Fibroblast of peridontal ligament (primary cell): ENCODE measurements around the gene UNC13D.
"Not testable (repeated sequence)": the region's sequence is repeated elsewhere in the genome, so short reads cannot be mapped to it uniquely, and the experiment has no call there.

Experiments used
- DNase-seq: peaks from one replicate; pipeline ENCODE4 v3.0.0-alpha.2; 2010; ENCODE audit errors: extremely low read depth

UNC13D gene

DNA sequence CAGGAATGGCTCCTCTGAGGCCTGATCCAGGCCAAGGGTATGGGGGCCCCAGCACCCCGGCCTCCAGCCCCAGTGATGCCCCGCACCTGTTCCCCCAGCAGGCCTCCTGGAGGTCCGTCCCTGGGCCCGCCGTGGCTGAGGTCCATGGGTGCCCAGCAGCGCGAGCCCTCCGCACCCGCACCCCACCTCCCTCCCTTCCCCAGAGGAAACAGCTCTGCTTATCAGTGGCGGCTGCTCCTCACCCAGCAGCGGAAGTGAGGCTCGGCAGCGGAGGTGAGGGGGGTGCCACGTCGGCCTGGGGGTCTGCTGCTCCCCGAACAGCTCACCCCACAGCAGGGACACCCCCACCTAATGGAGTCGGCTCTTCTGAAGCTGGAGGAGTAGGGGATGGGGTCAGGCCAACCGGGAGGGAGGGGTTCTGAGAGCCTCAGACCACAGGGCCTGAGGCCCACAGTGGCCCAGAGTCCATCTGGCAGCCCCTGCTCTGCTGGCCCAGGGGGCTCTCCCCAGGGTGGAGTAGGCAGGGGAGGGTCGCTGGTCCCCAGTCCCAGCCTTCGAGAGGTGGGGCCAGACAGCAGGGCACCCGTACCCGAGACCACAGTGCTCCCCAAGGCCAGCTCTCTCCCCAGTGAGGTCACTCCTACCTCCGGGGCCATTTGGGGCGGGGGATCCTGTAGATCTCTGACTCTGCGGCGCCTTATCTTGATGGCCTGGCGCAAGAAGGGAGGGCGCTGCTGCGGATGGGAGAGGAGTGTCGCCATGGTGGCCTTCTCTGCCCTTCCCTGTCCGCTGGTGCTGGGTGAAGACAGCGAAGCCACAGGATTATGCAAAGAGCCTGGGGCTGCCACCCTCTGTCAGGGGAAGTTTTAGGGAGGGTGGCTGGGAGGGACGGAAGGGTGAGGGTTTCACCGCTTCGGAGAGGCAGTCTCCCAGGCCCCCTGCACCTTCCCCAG, at the start of gene UNC13D:
UNC13D (minus strand) TSS at position 828 of the 953 bp plus-strand sequence; CDS start at position 761, 67 bp downstream.
- no peak for DNase-seq

DNA sequence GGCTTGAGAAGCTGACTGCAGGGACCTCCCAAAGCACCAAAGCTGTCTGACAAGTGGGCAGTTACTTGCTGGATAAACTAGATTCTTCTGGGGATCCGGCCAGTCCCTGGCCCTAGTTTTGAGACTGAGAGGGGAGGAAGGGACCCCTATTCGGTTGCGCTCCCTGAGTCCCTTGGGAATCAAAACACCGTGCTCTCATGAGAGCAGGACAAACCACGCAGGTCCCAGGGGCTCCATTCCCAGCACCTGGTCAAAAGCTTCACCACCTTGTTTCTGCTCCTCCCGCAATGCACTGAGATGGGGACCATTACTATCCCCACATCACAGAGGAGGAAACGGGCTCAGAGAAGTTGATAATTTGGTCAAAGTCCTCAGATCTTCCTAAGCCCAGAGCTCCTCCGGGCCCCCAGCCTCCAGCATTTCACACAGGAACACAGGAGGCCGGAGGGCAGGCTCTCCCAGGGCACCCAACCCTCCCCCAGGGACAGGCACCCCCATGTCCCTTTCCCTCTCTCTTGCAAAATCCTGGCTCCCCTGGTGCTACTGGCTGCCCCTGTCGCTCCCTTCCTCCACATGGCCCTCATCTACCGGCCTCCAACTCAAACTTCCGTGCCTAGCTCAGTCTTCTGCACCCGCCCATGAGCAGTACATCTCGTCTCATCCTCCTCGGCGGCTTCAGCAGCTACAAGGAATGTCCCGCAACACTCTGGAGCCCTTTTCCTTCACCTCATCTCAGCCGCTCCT, 49.3 kb upstream of the UNC13D start:
- DNase-seq = no peak

DNA sequence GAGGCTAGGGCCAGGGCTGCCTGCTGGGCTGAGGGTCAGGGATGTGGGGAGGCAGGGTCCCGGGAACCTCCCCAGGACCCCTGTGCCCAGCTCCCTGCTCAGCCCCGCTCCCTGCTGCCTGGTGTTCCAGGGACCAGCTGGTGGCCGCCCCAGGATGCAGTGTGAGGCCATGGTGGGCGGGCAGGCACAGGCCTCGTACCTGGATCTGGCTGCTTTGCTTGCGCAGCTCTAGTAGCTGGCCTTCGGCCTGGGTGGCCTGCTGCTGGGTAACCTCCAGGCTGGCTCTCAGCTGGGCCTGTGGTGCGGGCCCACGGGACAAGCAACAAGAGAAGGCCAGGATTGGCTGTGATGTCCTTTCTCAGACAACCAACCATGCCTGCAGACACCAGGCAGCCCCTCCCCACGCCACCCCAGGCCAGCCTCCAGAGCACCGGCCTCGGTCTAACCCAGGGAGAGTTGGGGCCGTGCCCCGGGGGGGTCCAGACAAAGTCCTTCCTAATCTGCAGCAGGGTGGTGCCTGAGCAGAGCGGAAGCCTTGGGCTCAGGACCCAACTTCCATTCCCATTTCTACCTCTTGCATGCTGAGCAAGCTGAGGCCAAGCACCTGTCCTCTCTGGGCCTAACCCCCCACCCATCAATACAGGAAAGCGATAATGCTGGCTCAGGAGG, 48.5 kb upstream of the UNC13D start:
- no peak for DNase-seq

DNA sequence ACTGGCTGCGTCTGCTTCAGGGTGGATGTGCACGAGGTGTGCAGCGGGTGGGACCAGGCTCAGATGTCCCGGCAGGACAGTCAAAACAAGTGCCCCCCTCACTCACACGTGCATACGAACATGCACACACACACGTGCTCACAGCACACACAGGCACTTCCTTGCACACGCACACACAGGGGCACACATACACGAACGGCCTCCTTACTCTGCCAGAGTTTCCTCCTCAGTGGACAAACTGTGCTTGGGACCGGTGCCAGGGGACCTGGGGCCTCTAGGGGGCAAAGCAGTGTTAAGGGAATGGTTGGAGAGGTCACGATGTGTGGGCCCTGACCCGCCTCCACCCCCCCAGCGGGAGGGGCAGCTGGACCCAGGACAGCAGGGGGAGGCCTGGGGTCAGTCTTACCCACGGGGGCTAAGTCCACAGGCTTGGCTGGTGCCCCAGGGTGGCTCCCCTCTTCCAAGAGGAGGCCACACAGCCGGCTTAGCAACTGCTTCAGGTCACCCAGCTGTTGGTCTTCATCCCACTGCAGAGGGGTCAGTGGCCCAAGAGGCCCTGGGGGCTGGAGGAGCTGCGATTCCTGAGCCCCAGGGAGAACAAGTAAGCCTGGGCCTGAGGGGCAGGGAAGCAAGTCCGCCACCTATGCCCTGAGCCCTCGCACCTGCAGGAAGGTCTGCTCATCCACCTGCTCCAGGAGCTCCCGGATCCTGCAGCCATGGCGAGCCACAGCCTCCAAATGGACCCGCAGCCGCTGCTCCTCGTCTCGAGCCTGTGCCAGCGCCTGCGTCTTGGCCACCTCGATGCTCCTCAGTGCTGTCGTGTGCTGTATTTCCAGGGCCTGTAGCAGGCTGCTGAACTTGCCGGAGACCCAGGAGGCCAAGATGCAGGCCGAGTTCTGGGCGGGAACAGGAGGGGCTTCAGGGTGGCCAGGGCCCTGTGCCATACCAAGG, 47.7 kb upstream of the UNC13D start:
- no peak for DNase-seq

DNA sequence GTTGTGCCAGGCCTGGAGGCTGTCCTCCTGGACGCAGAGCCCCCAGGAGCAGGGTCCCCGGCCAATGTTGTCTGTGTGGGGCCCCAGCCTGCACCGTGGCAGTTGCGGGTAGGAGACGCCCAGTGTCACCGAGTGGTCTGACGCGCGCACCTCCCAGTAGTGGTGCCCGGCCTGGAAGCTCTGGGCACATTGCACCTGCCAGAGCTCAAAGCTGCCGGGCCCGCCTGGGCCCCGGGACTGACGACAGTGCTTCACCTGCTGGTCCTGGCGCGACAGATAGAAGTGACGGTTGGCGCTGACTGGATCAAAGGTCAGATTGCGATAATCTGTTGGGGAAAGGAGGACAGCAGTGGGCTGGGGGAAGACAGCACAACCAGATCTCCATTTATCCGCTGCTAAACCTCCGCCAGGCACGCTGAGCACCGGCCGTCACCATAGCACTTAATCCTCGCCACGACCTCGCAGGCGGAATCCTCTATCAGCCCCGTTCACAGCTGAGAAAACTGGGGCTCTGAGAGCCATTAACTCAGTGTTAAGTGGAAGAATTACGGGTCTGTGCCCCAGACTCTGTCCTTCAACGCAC, 46.9 kb upstream of the UNC13D start:
- no peak for DNase-seq

DNA sequence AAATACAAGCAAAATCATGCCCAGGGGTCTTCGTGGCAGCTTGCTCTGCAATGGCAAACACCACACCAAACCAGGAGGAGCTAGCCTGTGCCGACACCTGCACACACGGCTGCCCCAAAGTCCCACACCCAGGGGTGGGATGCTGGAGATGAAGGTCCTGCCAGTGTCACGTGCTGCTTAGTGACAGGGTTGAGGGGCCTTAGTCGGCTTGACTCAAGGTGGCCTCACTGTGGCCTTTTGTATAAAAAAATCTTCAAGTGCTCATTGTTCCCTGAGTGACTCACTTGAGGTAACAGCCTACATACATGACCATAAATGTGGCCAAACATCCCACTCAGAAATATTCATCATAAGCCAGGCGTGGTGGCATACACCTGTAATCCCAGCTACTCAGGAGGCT, 45.2 kb upstream of the UNC13D start:
- no peak for DNase-seq

GRCh38 chr17:75888484-75888883, 44.3 kb upstream of the UNC13D start:
- DNase-seq = no peak

GRCh38 chr17:75885860-75886259, 41.7 kb upstream of the UNC13D start:
- DNase-seq = not testable (repeated sequence)

- DNase-seq = no peak
Measured at GRCh38 chr17:75885431-75885830, 41.2 kb upstream of the UNC13D start.

DNA sequence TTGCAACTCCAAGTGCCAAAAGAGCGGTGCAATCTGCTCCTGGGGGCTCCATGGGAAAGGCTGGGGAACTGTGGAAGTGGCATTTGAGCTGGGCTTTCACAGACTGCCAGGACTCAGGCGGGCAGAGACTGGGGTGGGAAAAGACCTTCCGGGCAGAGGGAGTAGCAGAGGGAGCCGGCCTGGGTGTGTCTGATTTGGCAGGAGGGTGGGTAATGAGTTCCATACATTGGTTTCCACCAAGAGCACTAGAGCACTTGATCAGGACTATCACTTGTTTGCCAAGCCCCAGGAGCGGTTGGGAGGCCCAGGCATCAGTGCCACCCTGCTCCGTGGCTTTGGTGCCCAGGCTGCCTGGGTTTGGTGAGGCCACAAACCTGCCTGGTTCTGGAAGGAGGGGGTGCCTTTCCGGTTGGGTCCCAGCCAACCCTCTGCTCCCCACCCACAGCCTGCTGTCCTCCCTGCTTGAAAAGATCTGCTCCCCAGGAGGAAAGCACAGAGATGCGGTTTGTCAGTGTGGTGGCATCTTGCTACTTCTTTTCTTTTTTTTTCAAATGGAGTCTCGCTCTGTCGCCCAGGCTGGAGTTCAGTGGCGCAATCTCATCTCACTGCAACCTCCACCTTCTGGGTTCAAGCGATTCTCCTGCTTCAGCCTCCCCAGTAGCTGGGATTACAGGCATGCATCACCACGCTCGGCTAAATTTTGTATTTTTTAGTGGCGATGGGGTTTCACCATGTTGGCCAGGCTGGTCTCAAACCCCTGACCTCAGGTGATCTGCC, 37.7 kb upstream of the UNC13D start:
- DNase-seq = no peak

GRCh38 chr17:75880266-75880665, 36.1 kb upstream of the UNC13D start:
- DNase-seq = no peak

GRCh38 chr17:75878174-75878998, 34.2 kb upstream of the UNC13D start, which contains the start of gene TRIM47:
Gene TRIM47 (minus strand): TSS chr17:75878581. CDS start chr17:75878548, 33 bp downstream.
- peak; percentile 49 for DNase-seq

DNA sequence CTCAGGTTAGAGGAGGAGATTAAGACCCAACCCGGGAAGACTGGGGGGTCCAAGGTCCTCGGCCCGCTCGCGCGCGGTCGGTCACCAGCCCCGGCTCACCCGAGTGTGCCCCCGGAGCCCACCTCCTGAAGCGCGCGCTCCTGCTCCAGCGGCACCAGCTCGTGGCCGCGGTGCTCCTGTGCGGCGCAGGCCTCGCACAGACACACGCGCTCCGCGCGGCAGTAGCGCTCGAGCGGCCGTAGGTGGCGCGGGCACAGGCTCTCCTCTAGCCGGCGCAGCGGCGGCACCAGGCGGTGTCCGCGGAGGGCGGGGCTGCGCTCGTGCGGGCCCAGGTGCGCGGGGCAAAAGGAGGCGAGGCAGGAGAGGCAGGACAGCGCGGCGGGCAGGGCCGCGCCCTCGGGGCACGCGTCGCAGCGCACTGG, 33.6 kb upstream of the UNC13D start:
- peak; percentile 61 for DNase-seq

GRCh38 chr17:75876938-75877751, 32.9 kb upstream of the UNC13D start:
- peak; percentile 97 for DNase-seq

DNA sequence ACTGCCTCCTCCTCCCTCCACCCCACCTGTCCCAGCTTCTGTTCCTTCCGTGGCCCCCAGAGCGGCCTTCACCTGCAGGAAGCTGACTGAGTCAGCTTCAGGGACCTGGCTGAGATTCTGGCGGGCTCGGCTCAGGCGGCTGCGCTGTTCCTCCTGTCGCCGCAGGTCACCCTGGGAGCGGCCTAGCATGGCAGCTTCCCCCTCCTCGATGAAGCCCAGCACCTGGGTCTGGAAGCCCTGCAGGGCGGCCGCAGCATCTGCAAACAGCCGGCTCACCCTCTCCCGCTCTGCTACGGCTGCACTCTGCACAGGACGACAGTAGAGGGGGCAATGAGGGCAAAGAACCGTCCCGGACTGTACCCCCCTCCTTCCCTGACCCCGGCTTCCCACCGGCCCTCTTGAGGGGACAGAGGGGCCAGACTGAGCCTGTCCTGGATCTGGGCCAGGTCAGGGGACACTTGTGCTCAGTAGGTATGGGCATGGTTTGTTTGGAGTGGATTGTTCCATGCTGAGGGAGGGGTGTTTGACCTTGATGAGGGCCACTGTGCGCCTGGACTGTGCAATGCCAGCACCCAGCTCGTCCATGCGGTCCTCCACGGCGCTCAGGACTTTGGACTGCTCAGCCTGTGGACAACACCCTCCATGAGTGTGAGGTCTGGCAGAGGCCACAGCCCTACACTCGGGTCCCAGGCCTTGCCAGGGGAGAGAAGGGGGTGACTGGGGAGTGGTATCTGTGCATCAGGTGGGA, 32.2 kb upstream of the UNC13D start:
- no peak for DNase-seq

- no peak for DNase-seq
Measured at GRCh38 chr17:75875940-75876189, 31.7 kb upstream of the UNC13D start.

DNA sequence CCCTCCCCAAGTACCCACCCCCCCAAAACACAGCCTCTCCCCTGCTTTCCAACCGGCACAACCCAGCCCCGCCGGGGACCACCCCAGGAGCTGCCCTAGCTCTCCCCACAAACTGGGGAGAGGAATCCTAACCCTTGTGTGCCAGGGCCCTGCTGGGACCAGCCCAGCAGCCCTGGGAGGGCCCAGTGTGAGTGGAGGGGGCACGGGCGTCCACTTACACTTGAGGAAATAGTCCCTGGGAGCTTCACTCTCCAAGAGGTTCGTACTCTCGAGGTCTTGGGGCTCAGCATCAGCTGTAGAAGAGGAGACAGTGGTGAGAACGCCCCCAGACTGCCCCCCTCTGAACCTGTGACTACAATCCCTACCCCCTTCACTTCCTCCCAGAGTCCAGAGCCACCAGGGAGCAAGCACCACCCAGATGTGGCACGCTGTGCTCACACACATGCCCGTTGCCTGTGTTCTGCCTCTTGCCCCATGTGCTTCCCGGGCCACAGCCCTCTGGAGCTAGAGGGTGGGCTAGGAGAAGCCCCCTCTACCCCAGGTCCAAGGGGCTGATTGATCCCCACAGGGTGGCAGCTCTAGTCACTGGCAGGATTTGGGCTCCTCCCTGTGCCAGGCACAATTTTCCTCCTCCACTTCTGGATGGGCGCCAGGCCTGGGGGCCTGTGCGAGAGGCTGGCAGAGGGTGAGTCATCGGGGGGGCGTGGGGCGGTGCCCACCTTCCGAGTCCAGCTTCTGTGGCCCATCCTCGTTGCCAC, 31.2 kb upstream of the UNC13D start:
- DNase-seq = no peak
